ENCODE results near the gene SLC12A5.

GRCh38 chr20:46081074-46081473 is 52.1 kb downstream of the SLC12A5 start:
- TF ChIP-seq MAX (IDR thresholded peaks at IDR 0.05) = no peak
- TF ChIP-seq SMC3 (IDR thresholded peaks at IDR 0.05) = no peak
- no peak for TF ChIP-seq MAFK (IDR thresholded peaks at IDR 0.05; ENCODE audit: partially characterized antibody)
- TF ChIP-seq KDM1A (IDR thresholded peaks at IDR 0.05; ENCODE audit: low read depth) = no peak
- no peak for TF ChIP-seq RNF2 (IDR thresholded peaks at IDR 0.05; ENCODE audit: borderline replicate concordance, low read depth)
